IMR-90 (cell line): Measurements from ENCODE around the gene PTPRG. TPM values are rescaled to one million over a fixed set of nuclear protein-coding genes. Genes with fewer than 3 reads are reported as not detected.

Experiments used
- ATAC-seq: fragments of 200-7000 bp; cut with Tn5 transposase; 2 replicates; pipeline ENCODE4 v1.9.1; 2020; ENCODE audit warnings: low read depth, mild to moderate bottlenecking, moderate library complexity
- BruUV-seq: library from RNA; stranded (reverse); fragments of 400-500 nt; replicated peaks from 2 replicates; lab custom pipeline; 2021; lab: Mats Ljungman, UMichigan
- CTCF ChIA-PET: fragments of 300-600 bp; formaldehyde crosslinking; extraction: SDS; loops from one replicate; lab custom pipeline; 2021; ENCODE audit warnings: antibody characterized with exemption; lab: Yijun Ruan, JAX
- POLR2A ChIA-PET: fragments of 300-600 bp; sonication (Branson Sonifier 250); formaldehyde crosslinking; loops from one replicate; lab custom pipeline; 2022; ENCODE audit warnings: antibody characterized with exemption; ENCODE audit not compliant: unreplicated experiment; lab: Charles Lee
- DNase-seq: peaks from one replicate; pipeline ENCODE4 v3.0.0; 2013
- H2AFZ ChIP-seq: replicated peaks from 2 replicates; pipeline ENCODE3; 2013; ENCODE audit warnings: low read length, mild to moderate bottlenecking; ENCODE audit not compliant: poor library complexity
- H2AK5ac ChIP-seq: 2 replicates; pipeline ENCODE4 v1.6.1; 2013; ENCODE audit warnings: low read depth, low read length, inconsistent platforms
- H2AK9ac ChIP-seq: replicated peaks from 2 replicates; pipeline ENCODE3; 2013; ENCODE audit warnings: mild to moderate bottlenecking, low read depth, low read length, moderate library complexity; ENCODE audit not compliant: poor library complexity
- H2BK120ac ChIP-seq: 2 replicates; pipeline ENCODE4 v1.6.1; 2013; ENCODE audit warnings: low read depth, low read length, inconsistent platforms
- H2BK15ac ChIP-seq: 3 replicates; pipeline ENCODE4 v1.6.1; 2013; ENCODE audit warnings: low read depth, low read length, inconsistent platforms
- H2BK20ac ChIP-seq: 2 replicates; pipeline ENCODE4 v1.6.1; 2013; ENCODE audit warnings: low read depth, mild to moderate bottlenecking, inconsistent platforms, low read length, moderate library complexity
- H2BK5ac ChIP-seq: 2 replicates; pipeline ENCODE4 v1.6.1; 2013; ENCODE audit warnings: mild to moderate bottlenecking, low read depth, low read length, inconsistent platforms; ENCODE audit not compliant: poor library complexity, severe bottlenecking
- H3K14ac ChIP-seq: replicated peaks from 2 replicates; pipeline ENCODE4 v1.6.1; 2013; ENCODE audit warnings: low read depth, low read length, inconsistent platforms
- H3K18ac ChIP-seq: 2 replicates; pipeline ENCODE4 v1.6.1; 2013; ENCODE audit warnings: low read depth, low read length, control low read depth
- H3K23ac ChIP-seq: 2 replicates; pipeline ENCODE4 v1.6.1; 2013; ENCODE audit warnings: low read depth, low read length, inconsistent platforms
- H3K27ac ChIP-seq: 2 replicates; pipeline ENCODE4 v1.5.1; 2013; ENCODE audit warnings: mild to moderate bottlenecking, control low read depth, low read length; ENCODE audit not compliant: insufficient read depth
- H3K27me3 ChIP-seq: 2 replicates; pipeline ENCODE4 v1.6.1; 2013; ENCODE audit warnings: low read length; ENCODE audit not compliant: control insufficient read depth, insufficient read depth
- H3K36me3 ChIP-seq: 2 replicates; pipeline ENCODE4 v1.6.1; 2013; ENCODE audit warnings: low read length, mixed read lengths; ENCODE audit not compliant: control insufficient read depth, insufficient read depth
- H3K4ac ChIP-seq: 2 replicates; pipeline ENCODE4 v1.6.1; 2013; ENCODE audit warnings: low read depth, low read length, inconsistent platforms
- H3K4me1 ChIP-seq: 2 replicates; pipeline ENCODE4 v1.6.1; 2013; ENCODE audit warnings: low read length, mixed read lengths; ENCODE audit not compliant: control insufficient read depth, insufficient read depth
- H3K4me2 ChIP-seq: 2 replicates; pipeline ENCODE4 v1.6.1; 2013; ENCODE audit warnings: low read depth, mild to moderate bottlenecking, control low read depth, low read length, moderate library complexity
- H3K4me3 ChIP-seq: 2 replicates; pipeline ENCODE4 v1.5.1; 2013; ENCODE audit warnings: low read depth, mild to moderate bottlenecking, control low read depth, low read length, moderate library complexity; ENCODE audit not compliant: insufficient read depth
- H3K56ac ChIP-seq: 2 replicates; pipeline ENCODE4 v1.6.1; 2013; ENCODE audit warnings: low read length, inconsistent platforms; ENCODE audit not compliant: insufficient read depth; ENCODE audit errors: extremely low read depth
- H3K79me1 ChIP-seq, 2 experiments: 2 replicates each; pipeline ENCODE4 v1.6.1; 2013; ENCODE audit warnings: low read length in 2 of 2, inconsistent platforms in 1 of 2, low read depth in 1 of 2
- H3K9ac ChIP-seq: 2 replicates; pipeline ENCODE4 v1.6.1; 2013; ENCODE audit warnings: low read depth, low read length, control low read depth
- H3K9me1 ChIP-seq: 2 replicates; pipeline ENCODE4 v1.6.1; 2013; ENCODE audit warnings: low read length, inconsistent platforms; ENCODE audit not compliant: insufficient read depth
- H3K9me3 ChIP-seq: 2 replicates; pipeline ENCODE4 v1.6.1; 2013; ENCODE audit warnings: low read length; ENCODE audit not compliant: control insufficient read depth, insufficient read depth
- H4K20me1 ChIP-seq: 2 replicates; pipeline ENCODE4 v1.6.1; 2013; ENCODE audit warnings: low read length, inconsistent platforms; ENCODE audit not compliant: insufficient read depth
- H4K5ac ChIP-seq: 2 replicates; pipeline ENCODE4 v1.6.1; 2013; ENCODE audit warnings: mild to moderate bottlenecking, low read depth, low read length, control low read depth
- H4K8ac ChIP-seq, 2 experiments: 2 replicates each; pipeline ENCODE4 v1.6.1; 2013; ENCODE audit warnings: low read depth in 2 of 2, low read length in 2 of 2, control low read depth in 1 of 2, inconsistent platforms in 1 of 2
- H4K91ac ChIP-seq: 2 replicates; pipeline ENCODE4 v1.6.1; 2013; ENCODE audit warnings: low read depth, low read length, inconsistent platforms; ENCODE audit not compliant: insufficient read depth
- CEBPB ChIP-seq: IDR thresholded peaks from 2 replicates; pipeline ENCODE4 v1.6.1; 2012; ENCODE audit warnings: low read depth, low read length, improper control_type of control experiment
- MAFK ChIP-seq: IDR thresholded peaks from 2 replicates; pipeline ENCODE4 v1.6.1; 2012; ENCODE audit warnings: low read depth, low read length, improper control_type of control experiment
- MAZ ChIP-seq: IDR thresholded peaks from 2 replicates; pipeline ENCODE4 v1.6.1; 2012; ENCODE audit warnings: low read depth, mild to moderate bottlenecking, low read length, improper control_type of control experiment, moderate library complexity, borderline replicate concordance
- POLR2A ChIP-seq: IDR thresholded peaks from 2 replicates; pipeline ENCODE4 v1.6.1; 2012; ENCODE audit warnings: mild to moderate bottlenecking, low read depth, low read length
- dilution Hi-C: fragments of 300-500 bp; cut with HindIII; formaldehyde crosslinking; loops from one replicate; pipeline ENCODE4 v1.14.3; 2018; ENCODE audit warnings: low sequenced_read_pairs; ENCODE audit not compliant: unreplicated experiment
- in situ Hi-C: fragments of 300-500 bp; cut with MboI; formaldehyde crosslinking; loops from 3 replicates; pipeline ENCODE4 v1.14.3; 2019; ENCODE audit warnings: low sequenced_read_pairs, inconsistent platforms, mixed read lengths
- intact Hi-C: fragments of 100-400 bp; cut with micrococcal nuclease; formaldehyde crosslinking; loops from 2 replicates; pipeline ENCODE4 v1.10.0; 2022
- polyA plus RNA-seq, 3 experiments: library from polyadenylated mRNA; depleted of rRNA; stranded (reverse); fragments of >200 nt; gene quantifications; 2 replicates each; pipeline ENCODE4 v1.2.3, GENCODE V29; 2012; ENCODE audit warnings: low replicate concordance in 1 of 3
- total RNA-seq: library from RNA; depleted of rRNA; stranded (reverse); fragments of >200 nt; gene quantifications from 2 replicates; pipeline ENCODE4 v1.2.3, GENCODE V29; 2012
- TF ChIP-seq, protein P1 (sequence below): fragments of 150-350 bp; IDR thresholded peaks from 2 replicates; pipeline ENCODE4 v1.6.1; 2017; ENCODE audit warnings: mild to moderate bottlenecking, antibody characterized with exemption, low read length, low read depth

PTPRG gene
- total and polyA plus RNA-seq, 2 of the 4 experiments (the other 2 are of a cell fraction) = 7.7 to 31.0 TPM

DNA sequence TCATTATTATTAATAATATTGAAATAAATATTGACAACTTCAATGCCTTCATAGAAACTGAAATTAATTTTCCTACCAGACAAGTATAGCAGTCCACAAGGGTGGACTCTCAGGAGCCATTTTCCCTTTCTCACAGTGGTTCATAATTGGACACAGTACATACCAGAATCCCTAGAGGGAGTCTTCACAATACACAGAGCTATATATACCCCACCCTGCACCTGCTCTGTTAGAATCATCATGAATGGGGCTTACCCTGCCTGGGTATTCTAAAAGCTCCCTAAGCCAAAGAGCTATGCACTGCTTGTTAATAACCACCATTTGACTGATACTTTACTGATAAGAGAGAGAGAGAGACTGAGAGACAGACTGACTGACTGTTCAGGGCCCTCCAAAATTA lies 677.1 kb downstream of the PTPRG start:
- dilution Hi-C loops = no loop called here
- Histone ChIP-seq H4K8ac (no peak overlapping the region), H2AK5ac (no peak overlapping the region), H3K4me1 (no peaks in the 10 kb centered on the region), H3K23ac (no peak overlapping the region), H3K4ac (no peak overlapping the region), H2AFZ (no peak overlapping the region), H2BK15ac (no peak overlapping the region), H3K9me1 (peaks cover 2% of the 10 kb centered on the region; the same call in 1 of the 2 replicates), H4K5ac (no peak overlapping the region), H3K4me2 (no peak overlapping the region), H3K14ac (no peak overlapping the region), H3K56ac (no peak overlapping the region), H3K18ac (no peak overlapping the region), H2BK120ac (no peak overlapping the region), H3K9ac (no peak overlapping the region), H2BK20ac (no peak overlapping the region), H2AK9ac (no peak overlapping the region), H2BK5ac (no peak overlapping the region), H4K91ac (no peak overlapping the region), H3K79me1 (no peaks in the 10 kb centered on the region; a peak in 1 of 4 replicates), H4K20me1 (no peaks in the 10 kb centered on the region), H3K27ac (no peak overlapping the region), H3K9me3 (no peaks in the 10 kb centered on the region), H3K27me3 (no peaks in the 10 kb centered on the region), H3K4me3 (no peak overlapping the region), H3K36me3 (no peaks in the 10 kb centered on the region)
- intact Hi-C loops = no loop called here
- ATAC-seq (no peak), DNase-seq (no peak)
- no TSS peak for BruUV-seq
- no peak for TF ChIP-seq MAFK
- TF ChIP-seq MAZ = no peak
- TF ChIP-seq, protein P1, sequence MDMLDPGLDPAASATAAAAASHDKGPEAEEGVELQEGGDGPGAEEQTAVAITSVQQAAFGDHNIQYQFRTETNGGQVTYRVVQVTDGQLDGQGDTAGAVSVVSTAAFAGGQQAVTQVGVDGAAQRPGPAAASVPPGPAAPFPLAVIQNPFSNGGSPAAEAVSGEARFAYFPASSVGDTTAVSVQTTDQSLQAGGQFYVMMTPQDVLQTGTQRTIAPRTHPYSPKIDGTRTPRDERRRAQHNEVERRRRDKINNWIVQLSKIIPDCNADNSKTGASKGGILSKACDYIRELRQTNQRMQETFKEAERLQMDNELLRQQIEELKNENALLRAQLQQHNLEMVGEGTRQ = no peak
- TF ChIP-seq CEBPB = no peak
- no peak for TF ChIP-seq POLR2A
- ChIA-PET CTCF (interaction anchor here (1.1 kb wide), 1 partner anchor 9 kb away, joined by 3 read pairs; no protein-coding TSS in a partner anchor), POLR2A (no interaction called here)
- in situ Hi-C loops = no loop called here
